ENCODE results near the gene GATM. TPM values are rescaled to one million over a fixed set of nuclear protein-coding genes. Genes with fewer than 3 reads are reported as not detected.
A peak's percentile ranks its signal among the peaks of the same experiment; 100 is the strongest.

Gene GATM
- total RNA-seq, 1 donor, result 0.18 TPM

DNA sequence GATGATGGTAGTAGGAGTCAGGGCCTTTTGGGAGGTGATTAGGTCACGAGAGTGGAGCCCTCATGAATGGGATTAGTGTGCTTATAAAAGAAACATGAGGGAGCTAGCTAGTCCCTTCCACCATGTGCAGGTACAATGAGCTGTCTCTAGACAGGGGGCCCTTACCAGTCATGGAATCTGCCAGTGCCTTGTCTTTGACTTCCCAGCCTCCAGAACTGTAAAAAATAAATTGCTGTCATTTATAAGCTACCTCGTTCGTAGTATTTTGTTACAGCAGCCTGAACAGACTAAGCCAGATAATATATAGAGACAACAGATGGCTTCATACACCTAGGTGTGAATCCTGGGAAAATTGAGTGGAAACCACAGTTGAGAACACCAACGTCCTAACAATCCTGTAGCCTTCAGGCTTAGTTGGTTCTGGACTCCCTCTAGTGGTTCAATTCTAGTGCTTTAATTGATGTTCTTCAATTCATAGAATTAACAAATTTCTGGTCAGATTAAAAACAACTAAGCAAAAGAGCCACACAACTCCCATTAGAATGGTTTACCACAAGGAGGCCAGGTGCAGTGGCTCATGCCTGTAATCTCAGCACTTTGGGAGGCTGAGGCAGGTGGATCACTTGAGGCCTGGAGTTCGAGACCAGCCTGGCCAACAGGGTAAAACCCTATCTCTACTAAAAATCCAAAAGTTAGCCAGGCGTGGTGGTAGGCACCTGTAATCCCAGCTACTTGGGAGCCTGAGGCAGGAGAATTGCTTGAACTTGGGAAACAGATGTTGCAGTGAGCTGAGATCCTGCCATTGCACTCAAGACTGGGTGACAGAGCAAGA lies 21.3 kb upstream of the GATM start:
- no peak overlapping the region for H3K4me3 ChIP-seq (ENCODE audit: low read depth, low read length)
- TF ChIP-seq, protein P1, sequence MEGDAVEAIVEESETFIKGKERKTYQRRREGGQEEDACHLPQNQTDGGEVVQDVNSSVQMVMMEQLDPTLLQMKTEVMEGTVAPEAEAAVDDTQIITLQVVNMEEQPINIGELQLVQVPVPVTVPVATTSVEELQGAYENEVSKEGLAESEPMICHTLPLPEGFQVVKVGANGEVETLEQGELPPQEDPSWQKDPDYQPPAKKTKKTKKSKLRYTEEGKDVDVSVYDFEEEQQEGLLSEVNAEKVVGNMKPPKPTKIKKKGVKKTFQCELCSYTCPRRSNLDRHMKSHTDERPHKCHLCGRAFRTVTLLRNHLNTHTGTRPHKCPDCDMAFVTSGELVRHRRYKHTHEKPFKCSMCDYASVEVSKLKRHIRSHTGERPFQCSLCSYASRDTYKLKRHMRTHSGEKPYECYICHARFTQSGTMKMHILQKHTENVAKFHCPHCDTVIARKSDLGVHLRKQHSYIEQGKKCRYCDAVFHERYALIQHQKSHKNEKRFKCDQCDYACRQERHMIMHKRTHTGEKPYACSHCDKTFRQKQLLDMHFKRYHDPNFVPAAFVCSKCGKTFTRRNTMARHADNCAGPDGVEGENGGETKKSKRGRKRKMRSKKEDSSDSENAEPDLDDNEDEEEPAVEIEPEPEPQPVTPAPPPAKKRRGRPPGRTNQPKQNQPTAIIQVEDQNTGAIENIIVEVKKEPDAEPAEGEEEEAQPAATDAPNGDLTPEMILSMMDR (IDR thresholded peaks at IDR 0.05; ENCODE audit: insufficient read depth, low read length), result peak; percentile 70
- DNase-seq (ENCODE audit: low read depth), result peak; percentile 81

GRCh38 chr15:45397116-45397665 lies 18.8 kb upstream of the GATM start:
- DNase-seq (ENCODE audit: low read depth), result no peak
- no peak overlapping the region for H3K4me3 ChIP-seq (ENCODE audit: low read depth, low read length)
- TF ChIP-seq, protein P1 (IDR thresholded peaks at IDR 0.05; ENCODE audit: insufficient read depth, low read length), result no peak

DNA sequence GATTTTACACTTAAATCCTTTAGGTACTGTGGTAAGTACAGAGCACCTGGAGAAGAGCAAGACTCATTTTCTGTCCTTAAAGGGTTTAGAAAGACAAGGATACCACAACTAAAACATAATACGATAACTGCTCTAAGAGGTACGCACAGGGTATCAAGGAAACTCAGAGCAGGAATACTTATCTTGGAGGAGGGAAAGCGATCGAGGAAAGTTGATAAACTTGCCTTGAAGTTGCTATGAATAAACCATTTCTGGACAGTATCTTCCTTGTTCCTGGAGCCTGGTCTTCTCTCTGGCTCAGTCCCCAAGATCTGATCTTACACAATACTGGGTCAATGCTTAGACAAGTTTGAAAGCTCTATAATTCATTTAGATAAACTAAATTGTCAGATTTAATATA lies 17.6 kb upstream of the GATM start:
- no peak overlapping the region for H3K4me3 ChIP-seq (ENCODE audit: low read depth, low read length)
- TF ChIP-seq, protein P1 (IDR thresholded peaks at IDR 0.05; ENCODE audit: insufficient read depth, low read length), result no peak
- DNase-seq (ENCODE audit: low read depth), result no peak

GRCh38 chr15:45394681-45395080 lies 16.3 kb upstream of the GATM start:
- no peak overlapping the region for H3K4me3 ChIP-seq (ENCODE audit: low read depth, low read length)
- TF ChIP-seq, protein P1 (IDR thresholded peaks at IDR 0.05; ENCODE audit: insufficient read depth, low read length), result no peak
- DNase-seq (ENCODE audit: low read depth), result no peak

DNA sequence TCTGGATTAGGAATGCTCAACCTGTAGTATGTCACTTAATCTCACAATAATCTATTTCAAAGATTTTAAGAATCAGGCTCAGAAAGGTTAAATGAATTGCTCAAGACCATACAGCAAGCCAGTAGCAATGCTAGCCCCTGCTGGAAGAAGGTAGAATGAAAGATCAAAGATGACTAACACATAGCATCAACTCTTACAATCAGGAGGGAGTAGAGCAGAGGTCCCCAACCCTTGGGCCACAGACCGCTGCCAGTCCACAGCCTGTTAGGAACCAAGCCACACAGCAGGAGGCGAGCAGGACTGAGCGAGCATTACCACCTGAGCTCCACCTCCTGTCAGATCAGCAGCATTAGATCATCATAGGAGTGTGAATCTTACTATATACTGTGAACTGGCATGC lies 15.5 kb upstream of the GATM start:
- TF ChIP-seq, protein P1 (IDR thresholded peaks at IDR 0.05; ENCODE audit: insufficient read depth, low read length), result peak; percentile 21
- no peak for DNase-seq (ENCODE audit: low read depth)
- no peak overlapping the region for H3K4me3 ChIP-seq (ENCODE audit: low read depth, low read length)

- TF ChIP-seq, protein P1 (IDR thresholded peaks at IDR 0.05; ENCODE audit: insufficient read depth, low read length), result no peak
- no peak for DNase-seq (ENCODE audit: low read depth)
- no peak overlapping the region for H3K4me3 ChIP-seq (ENCODE audit: low read depth, low read length)
Measured at GRCh38 chr15:45392584-45392855, 14.2 kb upstream of the GATM start.
